Measurements from ENCODE around the gene ASPSCR1.

GRCh38 chr17:82061047-82061925 is 83.9 kb downstream of the ASPSCR1 start:
- TF ChIP-seq POLR2A (IDR thresholded peaks at IDR 0.05; ENCODE audit: low read length) = no peak
- TF ChIP-seq GATA1 (IDR thresholded peaks at IDR 0.05; ENCODE audit: low read depth, low read length) = no peak

Data from erythroblast (primary cell).